OCI-LY1 (cell line): ENCODE results near the gene LDLRAD2.

Source experiments
- H2AFZ ChIP-seq: fragments of 200-600 bp; sonication (generic), shearing (Covaris generic); 2 replicates; pipeline ENCODE4 v1.6.0; 2014; ENCODE audit warnings: antibody characterized with exemption, mild to moderate bottlenecking, low read length
- H3F3A ChIP-seq: fragments of 200-600 bp; sonication (generic), shearing (Covaris generic); 2 replicates; pipeline ENCODE4 v1.6.0; 2014; ENCODE audit warnings: mild to moderate bottlenecking, antibody characterized with exemption, low read length, moderate library complexity; ENCODE audit not compliant: insufficient read depth
- H3K27ac ChIP-seq: fragments of 200-600 bp; sonication (generic); 2 replicates; pipeline ENCODE4 v1.5.1; 2014; ENCODE audit warnings: low read length, mixed run types, mild to moderate bottlenecking, low read depth; ENCODE audit not compliant: poor library complexity, severe bottlenecking
- H3K27me3 ChIP-seq: fragments of 200-600 bp; sonication (generic); 2 replicates; pipeline ENCODE4 v1.6.0; 2014; ENCODE audit warnings: antibody characterized with exemption, mild to moderate bottlenecking, low read length, moderate library complexity; ENCODE audit not compliant: insufficient read depth
- H3K36me3 ChIP-seq: fragments of 200-600 bp; sonication (generic); 2 replicates; pipeline ENCODE4 v1.6.1; 2014; ENCODE audit warnings: mild to moderate bottlenecking, antibody characterized with exemption, low read length, moderate library complexity, mixed read lengths; ENCODE audit not compliant: insufficient read depth
- H3K4me1 ChIP-seq: fragments of 200-600 bp; sonication (generic); 2 replicates; pipeline ENCODE4 v1.5.1; 2014; ENCODE audit warnings: mild to moderate bottlenecking, low read length, moderate library complexity; ENCODE audit not compliant: insufficient read depth, severe bottlenecking
- H3K4me2 ChIP-seq: fragments of 200-600 bp; sonication (generic), shearing (Covaris generic); 2 replicates; pipeline ENCODE4 v1.6.1; 2014; ENCODE audit warnings: low read length
- H3K4me3 ChIP-seq: fragments of 200-600 bp; sonication (generic); 2 replicates; pipeline ENCODE4 v1.5.1; 2014; ENCODE audit warnings: low read length, low read depth, mild to moderate bottlenecking, mixed read lengths; ENCODE audit not compliant: poor library complexity, severe bottlenecking
- H3K79me2 ChIP-seq: fragments of 200-600 bp; shearing (Covaris generic); 2 replicates; pipeline ENCODE4 v1.6.1; 2016; ENCODE audit warnings: mixed run types, low read length, mixed read lengths; ENCODE audit not compliant: insufficient read depth
- H3K9ac ChIP-seq: fragments of 200-600 bp; sonication (generic), shearing (Covaris generic); 2 replicates; pipeline ENCODE4 v1.6.1; 2014; ENCODE audit warnings: mild to moderate bottlenecking, low read length, mixed read lengths
- H3K9me2 ChIP-seq: fragments of 200-600 bp; sonication (generic), shearing (Covaris generic); 2 replicates; pipeline ENCODE4 v1.6.1; 2014; ENCODE audit warnings: low read depth, mild to moderate bottlenecking, low read length, mixed read lengths
- H3K9me3 ChIP-seq: fragments of 200-600 bp; shearing (Covaris generic); 2 replicates; pipeline ENCODE4 v1.6.1; 2014; ENCODE audit warnings: low read length, mixed read lengths
- H4K20me1 ChIP-seq: fragments of 200-600 bp; sonication (generic), shearing (Covaris generic); 2 replicates; pipeline ENCODE4 v1.6.0; 2016; ENCODE audit warnings: mild to moderate bottlenecking, low read length; ENCODE audit not compliant: insufficient read depth
- EZH2 ChIP-seq: fragments of 200-600 bp; sonication (generic), shearing (Covaris generic); IDR thresholded peaks from 2 replicates; pipeline ENCODE4 v1.8.0; 2017; ENCODE audit warnings: borderline replicate concordance, mixed run types, mild to moderate bottlenecking, antibody characterized with exemption, low read length, moderate library complexity, mixed read lengths
- TF ChIP-seq, protein P1 (sequence below): fragments of 200-600 bp; sonication (generic), shearing (Covaris generic); IDR thresholded peaks from 2 replicates; pipeline ENCODE4 v1.5.1; 2017; ENCODE audit warnings: mild to moderate bottlenecking, antibody characterized with exemption, low read length, moderate library complexity, mixed read lengths

LDLRAD2 gene

DNA sequence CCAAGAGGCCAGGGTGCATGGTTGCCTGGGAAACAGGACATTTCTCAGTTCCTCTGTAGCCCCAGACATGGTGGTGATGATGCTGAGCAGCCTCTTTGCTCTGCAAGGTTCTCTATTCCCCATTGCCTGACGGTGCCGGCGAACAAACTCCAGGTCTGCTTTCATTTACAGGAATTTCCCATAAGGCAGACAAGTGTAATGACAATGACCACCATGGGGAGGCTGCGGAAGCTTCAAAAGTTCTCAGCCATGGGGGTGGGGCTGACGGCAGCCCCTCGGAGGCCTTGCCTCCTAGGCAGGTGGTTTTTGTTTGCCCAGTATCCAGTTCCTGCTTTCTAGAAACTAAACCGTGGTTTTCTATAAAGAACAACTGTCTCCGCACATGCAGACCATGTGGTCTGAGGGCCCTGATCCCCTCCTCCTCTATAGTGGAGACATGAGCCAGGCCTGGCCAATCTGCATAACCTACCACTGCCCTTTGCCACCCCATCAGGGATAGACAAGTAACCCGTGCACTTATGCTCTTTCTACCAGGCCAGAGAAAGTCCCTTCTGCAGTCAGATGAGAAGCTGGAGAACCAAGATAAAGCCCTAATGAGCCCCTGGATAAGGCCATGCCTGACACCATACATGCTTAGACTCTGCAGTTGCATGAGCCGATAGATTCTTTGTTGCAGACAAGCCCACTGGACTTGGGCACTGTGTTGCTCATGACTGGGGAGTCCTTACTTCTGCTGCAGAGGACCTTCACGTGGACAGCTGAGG is 54.1 kb downstream of the LDLRAD2 start:
- peak overlapping the region; percentile 94 for H3K27ac ChIP-seq

DNA sequence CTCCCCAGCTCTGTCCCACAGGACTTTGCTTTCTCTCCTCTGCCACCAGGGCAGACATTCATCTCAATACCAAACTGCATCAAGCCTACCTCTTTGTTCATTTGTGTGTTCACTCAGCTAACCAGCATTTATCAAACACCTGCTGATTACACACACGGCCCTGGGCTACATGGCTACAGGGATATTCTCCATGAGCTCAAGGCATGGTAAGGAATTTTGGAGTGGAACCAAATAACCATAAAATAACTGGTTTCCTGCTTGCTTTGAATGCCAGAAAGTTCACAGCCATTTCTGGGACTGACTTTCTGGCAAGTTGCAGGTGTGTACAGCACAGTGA is 54.6 kb downstream of the LDLRAD2 start:
- Histone ChIP-seq H3K79me2 (no peaks in the 10 kb centered on the region), H3K4me2 (peak overlapping the region; percentile 53), H3K9me2 (no peaks in the 10 kb centered on the region), H3K4me1 (peaks cover 48% of the 10 kb centered on the region), H3K9me3 (peaks cover 4% of the 10 kb centered on the region; the same call in 1 of the 2 replicates), H3F3A (no peaks in the 10 kb centered on the region), H3K4me3 (peak overlapping the region; percentile 21), H4K20me1 (no peaks in the 10 kb centered on the region), H3K27me3 (no peaks in the 10 kb centered on the region; the same call in 1 of the 2 replicates), H3K36me3 (peaks cover 5% of the 10 kb centered on the region; the same call in 1 of the 2 replicates), H2AFZ (no peak overlapping the region), H3K27ac (peak overlapping the region; percentile 94), H3K9ac (peak overlapping the region; percentile 50)
- TF ChIP-seq, protein P1, sequence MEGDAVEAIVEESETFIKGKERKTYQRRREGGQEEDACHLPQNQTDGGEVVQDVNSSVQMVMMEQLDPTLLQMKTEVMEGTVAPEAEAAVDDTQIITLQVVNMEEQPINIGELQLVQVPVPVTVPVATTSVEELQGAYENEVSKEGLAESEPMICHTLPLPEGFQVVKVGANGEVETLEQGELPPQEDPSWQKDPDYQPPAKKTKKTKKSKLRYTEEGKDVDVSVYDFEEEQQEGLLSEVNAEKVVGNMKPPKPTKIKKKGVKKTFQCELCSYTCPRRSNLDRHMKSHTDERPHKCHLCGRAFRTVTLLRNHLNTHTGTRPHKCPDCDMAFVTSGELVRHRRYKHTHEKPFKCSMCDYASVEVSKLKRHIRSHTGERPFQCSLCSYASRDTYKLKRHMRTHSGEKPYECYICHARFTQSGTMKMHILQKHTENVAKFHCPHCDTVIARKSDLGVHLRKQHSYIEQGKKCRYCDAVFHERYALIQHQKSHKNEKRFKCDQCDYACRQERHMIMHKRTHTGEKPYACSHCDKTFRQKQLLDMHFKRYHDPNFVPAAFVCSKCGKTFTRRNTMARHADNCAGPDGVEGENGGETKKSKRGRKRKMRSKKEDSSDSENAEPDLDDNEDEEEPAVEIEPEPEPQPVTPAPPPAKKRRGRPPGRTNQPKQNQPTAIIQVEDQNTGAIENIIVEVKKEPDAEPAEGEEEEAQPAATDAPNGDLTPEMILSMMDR: no peak

More for the DNA sequence above, 54.1 kb downstream of the LDLRAD2 start:
- peaks cover 44% of the 10 kb centered on the region for H3K4me1 ChIP-seq
- H2AFZ ChIP-seq: no peak overlapping the region
- no peaks in the 10 kb centered on the region for H3K9me2 ChIP-seq
- peak overlapping the region; percentile 50 for H3K9ac ChIP-seq
- no peaks in the 10 kb centered on the region for H3F3A ChIP-seq
- H3K4me2 ChIP-seq: peak overlapping the region; percentile 53
- H3K4me3 ChIP-seq: peak overlapping the region; percentile 27
- H3K27me3 ChIP-seq: no peaks in the 10 kb centered on the region; the same call in 1 of the 2 replicates
- H3K79me2 ChIP-seq: no peaks in the 10 kb centered on the region
- H3K9me3 ChIP-seq: peaks cover 4% of the 10 kb centered on the region; the same call in 1 of the 2 replicates
- H3K36me3 ChIP-seq: peaks cover 10% of the 10 kb centered on the region; the same call in 1 of the 2 replicates
- H4K20me1 ChIP-seq: no peaks in the 10 kb centered on the region
- no peak for TF ChIP-seq EZH2
- TF ChIP-seq, protein P1: no peak

DNA sequence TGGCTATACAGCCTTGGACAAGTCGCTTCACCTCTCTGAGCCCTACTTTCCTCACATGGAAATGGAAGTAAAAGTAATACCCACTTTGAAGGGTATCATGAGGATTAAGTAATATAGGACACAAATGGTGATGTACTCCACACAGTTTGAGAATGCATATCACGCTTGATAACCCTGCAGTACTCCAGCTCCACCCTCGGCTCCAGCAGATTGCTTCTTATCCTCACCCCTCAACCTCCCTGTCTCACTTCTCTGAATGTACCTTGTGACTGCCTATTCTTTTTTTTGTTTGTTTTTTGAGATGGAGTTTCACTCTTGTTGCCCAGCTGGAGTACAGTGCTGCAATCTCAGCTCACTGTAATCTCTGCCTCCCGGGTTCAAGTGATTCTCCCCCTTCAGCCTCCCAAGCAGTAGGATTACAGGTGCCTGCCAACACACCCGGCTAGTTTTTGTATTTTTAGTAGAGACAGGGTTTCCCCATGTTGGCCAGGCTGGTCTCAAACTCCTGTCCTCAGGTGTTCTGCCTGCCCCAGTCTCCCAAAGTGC is 55.5 kb downstream of the LDLRAD2 start:
- H3K9me2 ChIP-seq: no peaks in the 10 kb centered on the region
- no peaks in the 10 kb centered on the region for H3F3A ChIP-seq
- H3K9me3 ChIP-seq: no peaks in the 10 kb centered on the region
- H3K4me2 ChIP-seq: no peak overlapping the region
- no peaks in the 10 kb centered on the region for H3K79me2 ChIP-seq
- no peak overlapping the region for H3K4me3 ChIP-seq
- peaks cover 56% of the 10 kb centered on the region for H3K4me1 ChIP-seq
- H3K27ac ChIP-seq: peak overlapping the region; percentile 94
- H3K27me3 ChIP-seq: no peaks in the 10 kb centered on the region
- no peaks in the 10 kb centered on the region for H3K36me3 ChIP-seq
- no peak for TF ChIP-seq EZH2
- TF ChIP-seq, protein P1: no peak
- H2AFZ ChIP-seq: no peak overlapping the region
- H3K9ac ChIP-seq: no peak overlapping the region
- no peaks in the 10 kb centered on the region for H4K20me1 ChIP-seq
